A375 (cell line): Measurements from ENCODE around the gene FRA10AC1. TPM values are rescaled to one million over a fixed set of nuclear protein-coding genes. Genes with fewer than 3 reads are reported as not detected.

Experiments
- total RNA-seq: library from RNA; depleted of rRNA; stranded (reverse); fragments of >200 nt; shearing (Covaris generic); gene quantifications from 2 replicates; pipeline ENCODE4 v1.2.3, GENCODE V29; 2014; rRNA removed

FRA10AC1 gene, protein sequence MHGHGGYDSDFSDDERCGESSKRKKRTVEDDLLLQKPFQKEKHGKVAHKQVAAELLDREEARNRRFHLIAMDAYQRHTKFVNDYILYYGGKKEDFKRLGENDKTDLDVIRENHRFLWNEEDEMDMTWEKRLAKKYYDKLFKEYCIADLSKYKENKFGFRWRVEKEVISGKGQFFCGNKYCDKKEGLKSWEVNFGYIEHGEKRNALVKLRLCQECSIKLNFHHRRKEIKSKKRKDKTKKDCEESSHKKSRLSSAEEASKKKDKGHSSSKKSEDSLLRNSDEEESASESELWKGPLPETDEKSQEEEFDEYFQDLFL
- total RNA-seq, result 7.9 and 8.8 TPM in 2 replicates

GRCh38 chr10:93702210-93703001 lies at the start of gene FRA10AC1:
TSS of gene FRA10AC1 (minus strand) at chr10:93702592. CDS start at chr10:93700106, 2,486 bp downstream.

Other genes starting within 250 kb of the FRA10AC1 start
- gene MYOF, start 220.3 kb downstream of the FRA10AC1 start, total RNA-seq, result 142 and 148 TPM in 2 replicates
- gene CEP55, start 206.0 kb downstream of the FRA10AC1 start, total RNA-seq, result 62.9 and 67.8 TPM in 2 replicates
- 0.08 TPM in 1 of 2 replicates, not detected in the other for gene FFAR4, start 135.9 kb downstream of the FRA10AC1 start, total RNA-seq
- 0.82 and 1.0 TPM in 2 replicates for gene RBP4, start 101.4 kb downstream of the FRA10AC1 start, total RNA-seq
- gene PDE6C, start 90.1 kb downstream of the FRA10AC1 start, total RNA-seq, result not detected in 2 replicates
- gene LGI1, start 55.3 kb upstream of the FRA10AC1 start, total RNA-seq, result not detected in 2 replicates
- 5.8 and 7.0 TPM in 2 replicates for gene SLC35G1, start 191.4 kb upstream of the FRA10AC1 start, total RNA-seq